Smooth muscle cell (in vitro differentiated cells): ENCODE measurements around the gene HES3. TPM values are rescaled to one million over a fixed set of nuclear protein-coding genes. Genes with fewer than 3 reads are reported as not detected.

Source experiments
- DNase-seq: peaks from one replicate; lab custom pipeline; 2025; ENCODE audit not compliant: unreplicated experiment; lab: John Stamatoyannopoulos, UW
- H2AFZ ChIP-seq: fragments of 200-600 bp; sonication (generic); 2 replicates; pipeline ENCODE4 v1.6.0; 2016; ENCODE audit warnings: antibody characterized with exemption, low read depth, mild to moderate bottlenecking
- H3F3A ChIP-seq: fragments of 200-600 bp; sonication (generic); 2 replicates; pipeline ENCODE4 v1.6.0; 2017; ENCODE audit warnings: antibody characterized with exemption, low read depth
- H3K27ac ChIP-seq: fragments of 200-600 bp; sonication (generic); 2 replicates; pipeline ENCODE4 v1.5.1; 2016; ENCODE audit warnings: low read depth, mild to moderate bottlenecking
- H3K27me3 ChIP-seq: fragments of 200-600 bp; sonication (generic); 2 replicates; pipeline ENCODE4 v1.6.1; 2016; ENCODE audit warnings: low read depth, mild to moderate bottlenecking
- H3K36me3 ChIP-seq: fragments of 200-600 bp; sonication (generic); 2 replicates; pipeline ENCODE4 v1.5.1; 2016; ENCODE audit warnings: low read depth
- H3K4me1 ChIP-seq: fragments of 200-600 bp; sonication (generic); 2 replicates; pipeline ENCODE4 v1.5.1; 2016; ENCODE audit warnings: low read depth
- H3K4me2 ChIP-seq: fragments of 200-600 bp; sonication (generic); 2 replicates; pipeline ENCODE4 v1.6.0; 2016; ENCODE audit warnings: mild to moderate bottlenecking
- H3K4me3 ChIP-seq: fragments of 200-600 bp; sonication (generic); 2 replicates; pipeline ENCODE4 v1.5.1; 2016; ENCODE audit warnings: mild to moderate bottlenecking
- H3K79me2 ChIP-seq: fragments of 200-600 bp; sonication (generic); 2 replicates; pipeline ENCODE4 v1.6.0; 2016; ENCODE audit warnings: low read depth, mild to moderate bottlenecking
- H3K9ac ChIP-seq: fragments of 200-600 bp; sonication (generic); 2 replicates; pipeline ENCODE4 v1.6.0; 2016; ENCODE audit warnings: low read depth
- H3K9me3 ChIP-seq: fragments of 200-600 bp; sonication (generic); replicated peaks from 2 replicates; pipeline ENCODE4 v1.5.1; 2016; ENCODE audit warnings: low read depth
- H4K20me1 ChIP-seq: fragments of 200-600 bp; sonication (generic); 2 replicates; pipeline ENCODE4 v1.6.0; 2016; ENCODE audit warnings: low read depth
- CTCF ChIP-seq: fragments of 200-600 bp; sonication (generic); IDR thresholded peaks from 2 replicates; pipeline ENCODE4 v1.5.1; 2017; ENCODE audit warnings: borderline replicate concordance, mild to moderate bottlenecking, antibody characterized with exemption; ENCODE audit not compliant: insufficient read depth, poor library complexity, severe bottlenecking
- WGBS: methylation state at CpG from one replicate; pipeline ENCODE4 v1.1.7; 2016; ENCODE audit warnings: low lambda C conversion rate; 5-methylcytosine and 5-hydroxymethylcytosine counted together
- polyA plus RNA-seq: library from polyadenylated mRNA; unstranded; fragments of >200 nt; fragmentation: Nextera tagmentation; extraction: Ambion mirVana; gene quantifications from 2 replicates; pipeline ENCODE4 v1.2.1, GENCODE V29; 2016
- total RNA-seq: library from RNA; depleted of rRNA; stranded (reverse); fragments of >200 nt; gene quantifications from 2 replicates; pipeline ENCODE4 v1.2.3, GENCODE V29; 2014

Gene HES3
- total and polyA plus RNA-seq, 2 experiments from 2014 or later: not detected

- H3F3A ChIP-seq: no peaks in the 10 kb centered on the region
- no peaks in the 10 kb centered on the region for H3K36me3 ChIP-seq
- H3K79me2 ChIP-seq: no peaks in the 10 kb centered on the region
- WGBS: under 1% methylated on average over 42 of the region's 61 CpGs
- TF ChIP-seq CTCF: no peak
- peak overlapping the region; percentile 91 for H3K4me2 ChIP-seq
- peak overlapping the region; percentile 73 for H3K4me3 ChIP-seq
- no peak for DNase-seq
- H3K4me1 ChIP-seq: no peaks in the 10 kb centered on the region
- H4K20me1 ChIP-seq: peaks cover 27% of the 10 kb centered on the region
- H3K27ac ChIP-seq: no peak overlapping the region
- H2AFZ ChIP-seq: peak overlapping the region; percentile 62
- H3K27me3 ChIP-seq: no peaks in the 10 kb centered on the region
- no peaks in the 10 kb centered on the region for H3K9me3 ChIP-seq
- H3K9ac ChIP-seq: no peak overlapping the region
Measured at GRCh38 chr1:6260433-6260934, 16.5 kb downstream of the HES3 start.

- Histone ChIP-seq H3K36me3 (no peaks in the 10 kb centered on the region), H4K20me1 (peaks cover 27% of the 10 kb centered on the region), H3K4me3 (peak within 1 kb of the TSS; percentile 73), H3K79me2 (no peaks in the 10 kb centered on the region), H2AFZ (peak within 1 kb of the TSS; percentile 91), H3F3A (no peaks in the 10 kb centered on the region), H3K27me3 (no peaks in the 10 kb centered on the region), H3K9ac (no peak within 1 kb of the TSS), H3K9me3 (no peaks in the 10 kb centered on the region), H3K4me2 (peak within 1 kb of the TSS; percentile 92), H3K4me1 (no peaks in the 10 kb centered on the region), H3K27ac (no peak within 1 kb of the TSS)
- 6% methylated on average over 28 of the region's 78 CpGs for WGBS
- no peak for TF ChIP-seq CTCF
- no peak for DNase-seq
Measured at GRCh38 chr1:6260961-6261614, 17.1 kb downstream of the HES3 start, which contains the start of gene GPR153. Gene GPR153, minus strand, starts transcription at chr1:6261098. Its CDS starts 6,193 bp downstream, at chr1:6254905.

GRCh38 chr1:6261615-6261995 lies 17.6 kb downstream of the HES3 start:
- Histone ChIP-seq H3F3A (no peaks in the 10 kb centered on the region), H3K9ac (no peak overlapping the region), H3K4me2 (peak overlapping the region; percentile 92), H3K27me3 (no peaks in the 10 kb centered on the region), H3K79me2 (no peaks in the 10 kb centered on the region), H4K20me1 (peaks cover 27% of the 10 kb centered on the region), H2AFZ (no peak overlapping the region), H3K4me3 (peak overlapping the region; percentile 68), H3K4me1 (no peaks in the 10 kb centered on the region), H3K36me3 (no peaks in the 10 kb centered on the region), H3K9me3 (no peaks in the 10 kb centered on the region), H3K27ac (no peak overlapping the region)
- TF ChIP-seq CTCF: no peak
- 17% methylated on average over 13 of the region's 15 CpGs for WGBS
- no peak for DNase-seq
